Measurements from ENCODE around the gene CCDC57.

Gene CCDC57

GRCh38 chr17:82235056-82235774 lies 22.6 kb upstream of the CCDC57 start:
- no peak for DNase-seq

- DNase-seq, result no peak
These were observed 21.8 kb upstream of the CCDC57 start for GRCh38 chr17:82234211-82235055.

- no peak for DNase-seq
These were observed 20.5 kb upstream of the CCDC57 start for GRCh38 chr17:82232876-82233785.

GRCh38 chr17:82232322-82232820 lies 19.7 kb upstream of the CCDC57 start:
- DNase-seq, result no peak

GRCh38 chr17:82231562-82232321 lies 19.1 kb upstream of the CCDC57 start:
- peak; percentile 44 for DNase-seq

GRCh38 chr17:82231312-82231561 lies 18.6 kb upstream of the CCDC57 start:
- DNase-seq, result no peak

GRCh38 chr17:82230609-82231311 lies 18.1 kb upstream of the CCDC57 start:
- DNase-seq, result peak; percentile 71

- DNase-seq, result no peak
These were observed 17.3 kb upstream of the CCDC57 start for GRCh38 chr17:82229698-82230608.

- DNase-seq, result peak; percentile 77
These were observed 16.4 kb upstream of the CCDC57 start, which contains the start of gene SLC16A3 for GRCh38 chr17:82228842-82229697. TSS of gene SLC16A3 (plus strand) at chr17:82229042. CDS start at chr17:82236009, 6,967 bp downstream.

GRCh38 chr17:82228278-82228841 lies 15.7 kb upstream of the CCDC57 start:
- peak; percentile 75 for DNase-seq

GRCh38 chr17:82227629-82228277 lies 15.1 kb upstream of the CCDC57 start:
- no peak for DNase-seq

GRCh38 chr17:82226809-82227628 lies 14.4 kb upstream of the CCDC57 start:
- no peak for DNase-seq

- DNase-seq, result no peak
These were observed 13.6 kb upstream of the CCDC57 start for GRCh38 chr17:82226146-82226808.

- no peak for DNase-seq
These were observed 12.9 kb upstream of the CCDC57 start for GRCh38 chr17:82225368-82226029.

- no peak for DNase-seq
These were observed 12.0 kb upstream of the CCDC57 start for GRCh38 chr17:82224666-82225065.

- no peak for DNase-seq
These were observed 10.9 kb upstream of the CCDC57 start for GRCh38 chr17:82223517-82223916.

- DNase-seq, result no peak
These were observed 10.2 kb upstream of the CCDC57 start for GRCh38 chr17:82222816-82223215.

All from CD4-positive, alpha-beta T cell treated with Interleukin-17A for 1 hour (primary cell).